Nephron (organoid): ENCODE results near the gene HEATR1.
A peak's percentile ranks its signal among the peaks of the same experiment; 100 is the strongest.

ENCODE experiments used
- H3K27ac Mint-ChIP-seq, 3 experiments: 2 replicates each; pipeline ENCODE4 v1.8.0; 2020; ENCODE audit warnings: mixed read lengths in 3 of 3, mild to moderate bottlenecking in 2 of 3, moderate library complexity in 1 of 3
- H3K27me3 Mint-ChIP-seq: 2 replicates; pipeline ENCODE4 v1.8.0; 2021; ENCODE audit warnings: low read depth, mild to moderate bottlenecking, moderate library complexity, mixed read lengths
- H3K36me3 Mint-ChIP-seq: 2 replicates; pipeline ENCODE4 v1.8.0; 2020; ENCODE audit warnings: low read depth, mixed read lengths
- H3K4me1 Mint-ChIP-seq: 2 replicates; pipeline ENCODE4 v1.8.0; 2020; ENCODE audit warnings: mixed read lengths
- H3K4me3 Mint-ChIP-seq, 3 experiments: 2 replicates each; pipeline ENCODE4 v1.8.0; 2020; ENCODE audit warnings: mild to moderate bottlenecking in 3 of 3, mixed read lengths in 3 of 3, moderate library complexity in 2 of 3
- H3K9me3 Mint-ChIP-seq: 2 replicates; pipeline ENCODE4 v1.8.0; 2020; ENCODE audit warnings: mixed read lengths
- CTCF ChIP-seq, 3 experiments: fragments of 200-600 bp; sonication (generic); IDR thresholded peaks; one replicate each; pipeline ENCODE4 v1.5.0; 2021; ENCODE audit warnings: antibody characterized with exemption in 3 of 3; ENCODE audit not compliant: unreplicated experiment in 3 of 3

The HEATR1 gene

DNA sequence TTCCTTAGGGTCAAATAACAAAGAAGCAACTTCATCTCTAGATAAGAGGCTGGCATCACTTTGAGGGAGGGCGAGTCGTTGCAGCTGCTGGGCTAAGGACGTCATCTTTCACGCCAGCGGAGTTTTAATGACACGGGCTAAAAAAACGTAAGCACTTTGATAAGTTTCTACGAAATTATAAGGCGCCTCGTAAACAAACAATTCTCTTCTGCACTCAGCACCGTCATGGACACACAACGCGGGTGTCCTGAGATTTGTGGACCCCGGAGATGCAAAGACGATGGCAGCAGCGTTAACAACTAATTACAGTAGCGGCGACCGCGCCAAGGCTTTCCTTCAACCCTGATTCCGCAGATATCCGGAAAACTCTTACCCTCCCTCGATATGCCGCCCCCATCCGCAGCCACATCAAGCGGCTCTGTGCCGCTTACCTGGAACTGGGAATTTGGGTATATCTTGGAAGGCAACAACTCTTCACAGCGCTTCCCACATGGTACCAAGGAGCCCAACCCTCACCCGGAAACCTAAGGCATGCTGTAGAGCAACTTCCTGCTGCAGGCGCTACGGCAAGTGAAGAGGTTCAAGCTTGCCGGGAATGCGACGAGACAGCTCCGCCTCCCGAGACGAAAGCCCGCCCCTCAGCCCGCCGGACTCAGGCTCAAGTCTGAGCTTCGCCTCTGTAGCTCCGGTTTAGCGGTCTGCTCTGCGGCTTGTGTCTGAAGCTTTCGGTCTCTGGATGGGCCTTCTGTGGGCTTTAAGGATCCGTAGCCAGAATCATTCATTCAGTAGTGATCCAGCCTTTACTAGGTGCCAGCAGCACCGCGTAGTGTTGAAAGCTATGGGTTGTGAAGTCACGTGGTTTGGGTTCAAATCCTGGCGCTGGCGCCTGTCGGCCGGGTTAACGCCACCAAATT is at the start of gene HEATR1:
Gene HEATR1, minus strand, starts transcription at position 526 of the 914 bp plus-strand sequence. Its CDS starts 421 bp downstream, at position 105.
- peak within 1 kb of the TSS; percentile 91 to 96 (median 95) for H3K4me3 Mint-ChIP-seq
- no peaks in the 10 kb centered on the region for H3K9me3 Mint-ChIP-seq
- H3K27me3 Mint-ChIP-seq, result no peaks in the 10 kb centered on the region
- TF ChIP-seq CTCF (IDR thresholded peaks at IDR 0.05; ENCODE audit: unreplicated experiment in 3 of 3), result no peak
- H3K36me3 Mint-ChIP-seq, result peaks cover 5% of the 10 kb centered on the region
- H3K4me1 Mint-ChIP-seq, result peaks cover 19% of the 10 kb centered on the region
- peak within 1 kb of the TSS; percentile 83 to 91 (median 84) for H3K27ac Mint-ChIP-seq

GRCh38 chr1:236645016-236645680 is 40.8 kb upstream of the HEATR1 start:
- H3K9me3 Mint-ChIP-seq, result no peaks in the 10 kb centered on the region
- no peak overlapping the region for H3K27ac Mint-ChIP-seq
- H3K27me3 Mint-ChIP-seq, result peaks cover 8% of the 10 kb centered on the region
- peaks cover 5% of the 10 kb centered on the region for H3K4me1 Mint-ChIP-seq
- H3K4me3 Mint-ChIP-seq, result no peak overlapping the region
- no peak for TF ChIP-seq CTCF (IDR thresholded peaks at IDR 0.05; ENCODE audit: unreplicated experiment in 3 of 3)
- no peaks in the 10 kb centered on the region for H3K36me3 Mint-ChIP-seq

GRCh38 chr1:236642763-236643162 is 38.4 kb upstream of the HEATR1 start:
- Mint-ChIP-seq H3K27ac (no peak overlapping the region), H3K27me3 (peaks cover 8% of the 10 kb centered on the region), H3K36me3 (no peaks in the 10 kb centered on the region), H3K4me3 (no peak overlapping the region), H3K4me1 (peaks cover 23% of the 10 kb centered on the region), H3K9me3 (no peaks in the 10 kb centered on the region)
- TF ChIP-seq CTCF (IDR thresholded peaks at IDR 0.05; ENCODE audit: unreplicated experiment in 3 of 3), result no peak

GRCh38 chr1:236639686-236640085 is 35.4 kb upstream of the HEATR1 start:
- peaks cover 20% of the 10 kb centered on the region for H3K27me3 Mint-ChIP-seq
- no peaks in the 10 kb centered on the region for H3K9me3 Mint-ChIP-seq
- H3K27ac Mint-ChIP-seq, result peak overlapping the region in 1 of 3 experiments; percentile 56
- H3K4me3 Mint-ChIP-seq, result peak overlapping the region in 1 of 3 experiments; percentile 13
- peaks cover 23% of the 10 kb centered on the region for H3K4me1 Mint-ChIP-seq
- no peak for TF ChIP-seq CTCF (IDR thresholded peaks at IDR 0.05; ENCODE audit: unreplicated experiment in 3 of 3)
- H3K36me3 Mint-ChIP-seq, result no peaks in the 10 kb centered on the region

DNA sequence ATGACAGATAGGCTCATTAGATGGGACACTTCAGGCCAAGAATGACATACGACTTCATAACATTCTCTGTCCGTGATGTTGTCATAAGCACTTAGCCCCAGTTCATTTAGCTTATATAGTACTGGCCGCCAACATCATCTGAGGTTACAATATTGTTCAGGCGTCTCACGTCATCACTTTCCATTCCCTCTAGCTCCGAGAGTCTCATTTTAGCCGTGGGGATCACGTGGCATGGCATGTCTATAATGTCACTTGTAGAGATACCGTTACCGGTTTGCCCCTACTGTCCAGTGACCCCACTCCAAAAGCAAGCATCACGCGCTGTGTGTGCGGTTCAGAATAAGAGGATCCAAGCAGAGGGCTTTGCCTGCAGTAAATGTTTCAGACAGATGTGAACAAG is 34.6 kb upstream of the HEATR1 start:
- no peak for TF ChIP-seq CTCF (IDR thresholded peaks at IDR 0.05; ENCODE audit: unreplicated experiment in 3 of 3)
- H3K36me3 Mint-ChIP-seq, result no peaks in the 10 kb centered on the region
- H3K27me3 Mint-ChIP-seq, result peaks cover 20% of the 10 kb centered on the region
- H3K27ac Mint-ChIP-seq, result no peak overlapping the region
- H3K4me1 Mint-ChIP-seq, result peaks cover 23% of the 10 kb centered on the region
- no peak overlapping the region for H3K4me3 Mint-ChIP-seq
- H3K9me3 Mint-ChIP-seq, result peaks cover under 1% of the 10 kb centered on the region
